ENCODE data around the gene ITCH. TPM values are rescaled to one million over a fixed set of nuclear protein-coding genes. Genes with fewer than 3 reads are reported as not detected.
"Not testable (repeated sequence)": the region's sequence is repeated elsewhere in the genome, so short reads cannot be mapped to it uniquely, and the experiment has no call there.

Gene ITCH
- polyA plus RNA-seq, 3 donors = 13.3 to 26.6 (median 19.9) TPM

- DNase-seq = no peak
- peaks cover 68 to 86% of the 10 kb centered on the region in 2 donors for H3K36me3 ChIP-seq (replicated peaks in 1 of 2; ENCODE audit: control insufficient read depth in 1 of 2, insufficient read depth in 2 of 2, low read length in 2 of 2)
- no peak overlapping the region for H3K27ac Mint-ChIP-seq
Measured at GRCh38 chr20:34427784-34428183, 64.7 kb downstream of the ITCH start.

DNA sequence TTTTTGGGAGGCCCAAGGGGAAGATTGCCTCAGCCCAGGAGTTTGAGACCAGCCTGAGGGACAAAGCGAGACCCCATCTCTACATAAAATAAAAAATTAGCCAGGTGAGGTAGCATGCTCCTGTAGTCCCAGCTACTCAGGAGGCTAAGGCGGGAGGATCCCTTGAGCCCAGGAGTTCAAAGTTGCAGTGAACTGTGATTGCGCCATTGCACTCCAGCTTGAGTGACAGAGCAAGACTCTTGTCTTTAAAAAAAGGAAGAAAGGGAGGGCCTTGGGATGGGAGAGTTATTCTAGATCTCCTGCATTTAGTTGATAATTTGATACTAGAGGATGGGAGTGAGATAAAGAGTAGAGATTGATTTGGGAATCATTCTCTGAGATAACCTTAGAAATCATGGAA, 68.1 kb downstream of the ITCH start:
- TF ChIP-seq CTCF (IDR thresholded peaks at IDR 0.05) = no peak
- H3K27me3 Mint-ChIP-seq (ENCODE audit: low read depth in 3 of 3) = peaks cover 0 to 2% (median 0%) of the 10 kb centered on the region in 3 donors
- H3K27ac ChIP-seq (ENCODE audit: low read depth in 1 of 2, low read length in 2 of 2) = peak overlapping the region in 1 of 2 donors; percentile 3

More at GRCh38 chr20:34427784-34428183, 64.7 kb downstream of the ITCH start:
- H2AFZ ChIP-seq (ENCODE audit: insufficient read depth, low read depth, low read length, poor library complexity, severe bottlenecking) = no peak overlapping the region
- H3K27me3 ChIP-seq (ENCODE audit: control insufficient read depth in 2 of 2, insufficient read depth in 2 of 2, low read length in 2 of 2) = no peaks in the 10 kb centered on the region
- no peak overlapping the region for H3K9ac ChIP-seq (ENCODE audit: insufficient read depth, low read length, poor library complexity, severe bottlenecking)
- no peaks in the 10 kb centered on the region for H3K27me3 Mint-ChIP-seq (ENCODE audit: low read depth in 3 of 3)
- peaks cover 0 to 2% (median 0%) of the 10 kb centered on the region in 7 donors for H3K9me3 Mint-ChIP-seq
- H3K4me3 ChIP-seq (replicated peaks in 1 of 3; ENCODE audit: low read depth in 2 of 3, low read length in 3 of 3) = no peak overlapping the region
- H3K4me2 ChIP-seq (replicated peaks; ENCODE audit: extremely low read depth, low read length, poor library complexity, severe bottlenecking) = no peak overlapping the region
- no peak overlapping the region for H3K4me3 Mint-ChIP-seq
- H4K20me1 ChIP-seq (ENCODE audit: insufficient read depth, low read length) = peaks cover 44% of the 10 kb centered on the region
- no peak for TF ChIP-seq CTCF (IDR thresholded peaks at IDR 0.05)
- no peaks in the 10 kb centered on the region for H3K79me2 ChIP-seq (ENCODE audit: insufficient read depth, low read length)
- peaks cover 4% of the 10 kb centered on the region for H3K4me1 Mint-ChIP-seq
- H3K36me3 Mint-ChIP-seq = peaks cover 56 to 87% of the 10 kb centered on the region in 2 donors
- no peaks in the 10 kb centered on the region for H3K9me3 ChIP-seq (replicated peaks in 1 of 2; ENCODE audit: control insufficient read depth in 1 of 2, insufficient read depth in 1 of 2, low read length in 2 of 2)
- intact Hi-C loops (cut with micrococcal nuclease) = no loop called here
- no peak overlapping the region for H3K27ac ChIP-seq (ENCODE audit: low read depth in 1 of 2, low read length in 2 of 2)
- no peaks in the 10 kb centered on the region for H3K4me1 ChIP-seq (ENCODE audit: control insufficient read depth in 1 of 2, insufficient read depth in 2 of 2, low read length in 2 of 2)

GRCh38 chr20:34432663-34433062, 69.6 kb downstream of the ITCH start:
- H3K27ac ChIP-seq (ENCODE audit: low read depth in 1 of 2, low read length in 2 of 2); H3K27me3 ChIP-seq (ENCODE audit: control insufficient read depth in 2 of 2, insufficient read depth in 2 of 2, low read length in 2 of 2); H3K27me3 Mint-ChIP-seq (ENCODE audit: low read depth in 3 of 3); H3K4me1 ChIP-seq (ENCODE audit: control insufficient read depth in 1 of 2, insufficient read depth in 2 of 2, low read length in 2 of 2); H3K4me2 ChIP-seq (replicated peaks; ENCODE audit: extremely low read depth, low read length, poor library complexity, severe bottlenecking); intact Hi-C loops (cut with micrococcal nuclease); H3K4me3 Mint-ChIP-seq; H3K27ac Mint-ChIP-seq; H3K4me3 ChIP-seq (replicated peaks in 1 of 3; ENCODE audit: low read depth in 2 of 3, low read length in 3 of 3); H3K9ac ChIP-seq (ENCODE audit: insufficient read depth, low read length, poor library complexity, severe bottlenecking); H3K79me2 ChIP-seq (ENCODE audit: insufficient read depth, low read length); H2AFZ ChIP-seq (ENCODE audit: insufficient read depth, low read depth, low read length, poor library complexity, severe bottlenecking); H3K9me3 Mint-ChIP-seq; H3K9me3 ChIP-seq (replicated peaks in 1 of 2; ENCODE audit: control insufficient read depth in 1 of 2, insufficient read depth in 1 of 2, low read length in 2 of 2); DNase-seq: not testable (repeated sequence)
- Mint-ChIP-seq H3K36me3 (peaks cover 45 to 66% of the 10 kb centered on the region in 2 donors), H3K4me1 (peaks cover 16% of the 10 kb centered on the region)
- Histone ChIP-seq H3K36me3 (replicated peaks in 1 of 2; ENCODE audit: control insufficient read depth in 1 of 2, insufficient read depth in 2 of 2, low read length in 2 of 2) (peaks cover 29 to 73% of the 10 kb centered on the region in 2 donors), H4K20me1 (ENCODE audit: insufficient read depth, low read length) (peaks cover 69% of the 10 kb centered on the region)
- WGBS (ENCODE audit: insufficient coverage) = 100% methylated on average over 3 of the region's 6 CpGs

More for the DNA sequence above, 68.1 kb downstream of the ITCH start:
- Histone ChIP-seq H4K20me1 (ENCODE audit: insufficient read depth, low read length) (peaks cover 59% of the 10 kb centered on the region), H3K9ac (ENCODE audit: insufficient read depth, low read length, poor library complexity, severe bottlenecking) (no peak overlapping the region), H3K4me1 (ENCODE audit: control insufficient read depth in 1 of 2, insufficient read depth in 2 of 2, low read length in 2 of 2) (no peaks in the 10 kb centered on the region), H3K27me3 (ENCODE audit: control insufficient read depth in 2 of 2, insufficient read depth in 2 of 2, low read length in 2 of 2) (no peaks in the 10 kb centered on the region), H3K9me3 (replicated peaks in 1 of 2; ENCODE audit: control insufficient read depth in 1 of 2, insufficient read depth in 1 of 2, low read length in 2 of 2) (no peaks in the 10 kb centered on the region), H3K4me2 (replicated peaks; ENCODE audit: extremely low read depth, low read length, poor library complexity, severe bottlenecking) (no peak overlapping the region), H3K36me3 (replicated peaks in 1 of 2; ENCODE audit: control insufficient read depth in 1 of 2, insufficient read depth in 2 of 2, low read length in 2 of 2) (peaks cover 38 to 72% of the 10 kb centered on the region in 2 donors), H3K79me2 (ENCODE audit: insufficient read depth, low read length) (no peaks in the 10 kb centered on the region), H2AFZ (ENCODE audit: insufficient read depth, low read depth, low read length, poor library complexity, severe bottlenecking) (no peak overlapping the region), H3K4me3 (replicated peaks in 1 of 3; ENCODE audit: low read depth in 2 of 3, low read length in 3 of 3) (no peak overlapping the region)
- no peaks in the 10 kb centered on the region for H3K9me3 Mint-ChIP-seq
- WGBS (ENCODE audit: insufficient coverage) = 73% methylated on average over 2 of the region's 3 CpGs
- H3K4me3 Mint-ChIP-seq = no peak overlapping the region
- peak overlapping the region in 1 of 7 donors; percentile 51 for H3K27ac Mint-ChIP-seq
- no peak for DNase-seq
- intact Hi-C loops (cut with micrococcal nuclease) = no loop called here
- peaks cover 16% of the 10 kb centered on the region for H3K4me1 Mint-ChIP-seq
- peaks cover 40 to 70% of the 10 kb centered on the region in 2 donors for H3K36me3 Mint-ChIP-seq
